GM21526 (cell line): ENCODE measurements around the gene HK2.
"Not testable (repeated sequence)": the region's sequence is repeated elsewhere in the genome, so short reads cannot be mapped to it uniquely, and the experiment has no call there.

Experiments
- ATAC-seq: cut with Tn5 transposase; IDR thresholded peaks from one replicate; pipeline ENCODE4 v1.9.1; 2021; ENCODE audit warnings: moderate library complexity; ENCODE audit not compliant: unreplicated experiment, low FRiP score

The HK2 gene

DNA sequence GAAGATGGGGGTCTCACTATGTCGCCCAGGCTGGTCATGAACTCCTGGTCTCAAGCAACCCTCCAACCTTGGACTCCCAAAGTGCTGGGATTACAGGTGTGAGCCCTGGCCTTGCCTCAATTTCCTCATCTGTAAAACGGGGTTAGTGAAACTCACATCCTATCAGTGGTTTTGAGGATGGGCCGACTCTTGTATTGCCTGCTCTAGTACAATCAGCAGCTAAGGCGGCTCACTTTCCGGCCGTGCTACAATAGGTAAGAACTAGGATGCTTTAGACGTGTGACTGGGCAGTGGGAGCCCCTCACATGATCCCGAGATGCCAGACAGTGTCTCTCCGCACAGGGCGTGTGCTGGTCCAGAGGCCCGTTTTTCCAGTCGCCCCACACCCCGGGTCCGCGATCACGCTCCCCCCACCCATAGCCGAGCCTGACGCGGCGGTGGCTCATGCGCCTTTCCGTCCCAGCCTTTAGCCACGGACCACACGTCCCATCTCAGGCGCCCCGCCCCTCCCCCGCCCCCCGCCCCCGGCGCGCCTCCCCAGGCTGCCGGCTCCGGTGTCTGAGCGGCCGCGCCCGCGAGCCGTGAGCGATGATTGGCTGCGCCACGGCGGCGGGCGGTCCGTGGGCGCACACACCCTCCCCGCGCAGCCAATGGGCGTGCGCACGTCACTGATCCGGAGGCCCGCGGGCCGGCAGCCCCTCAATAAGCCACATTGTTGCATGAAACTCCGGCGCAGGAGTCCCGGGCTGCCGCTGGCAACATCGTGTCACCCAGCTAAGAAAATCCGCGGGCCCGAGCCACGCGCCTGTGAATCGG is at the start of gene HK2:
Gene HK2 (plus strand): TSS at position 710 of the 816 bp plus-strand sequence. CDS start 454 bp downstream, outside the sequence.
- peak; percentile 85 for ATAC-seq

DNA sequence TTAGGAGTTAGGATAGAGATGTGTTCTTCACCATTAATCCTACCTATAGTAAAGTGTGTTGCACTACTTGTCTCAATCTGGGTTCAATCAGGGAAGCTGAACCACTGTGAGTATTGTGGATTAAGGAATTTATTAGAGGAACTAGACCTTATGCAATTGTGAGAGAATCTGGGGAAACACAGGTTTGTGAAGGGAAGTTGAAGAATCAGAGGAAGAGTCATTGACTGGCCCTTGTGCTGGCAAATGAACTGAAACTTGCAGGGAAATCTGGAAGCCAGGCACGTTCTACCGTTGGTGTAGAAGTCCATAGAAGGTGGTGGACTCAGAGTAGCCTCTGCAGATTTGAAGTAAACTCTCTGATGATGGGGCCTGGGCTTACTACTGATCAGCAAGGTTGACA is 44.7 kb upstream of the HK2 start:
- no peak for ATAC-seq

- no peak for ATAC-seq
These were observed 41.6 kb upstream of the HK2 start for GRCh38 chr2:74792282-74792681.

- ATAC-seq = not testable (repeated sequence)
These were observed 39.0 kb upstream of the HK2 start for GRCh38 chr2:74794878-74795277.

DNA sequence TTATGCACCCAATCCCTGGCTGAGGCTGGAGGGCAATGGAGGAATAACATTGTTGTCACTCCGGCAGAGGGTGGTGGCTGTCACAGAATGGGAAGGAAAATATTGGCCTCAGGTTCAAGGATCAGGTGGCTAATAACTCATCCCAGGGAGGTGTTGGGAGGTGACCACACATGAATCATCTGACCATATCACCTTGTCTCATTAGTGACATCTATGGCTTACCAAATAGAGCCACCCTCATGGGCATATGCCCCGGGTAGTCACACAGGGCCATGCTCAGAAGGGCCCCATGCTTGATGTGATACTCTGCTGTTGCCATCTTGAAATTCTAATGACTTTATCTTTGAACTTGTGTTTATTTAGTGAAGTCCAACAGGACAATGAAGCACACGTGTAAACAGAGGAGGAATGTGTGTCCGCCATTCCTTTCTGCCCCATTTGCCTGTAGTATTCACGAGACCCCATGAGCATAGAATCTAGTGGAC is 27.5 kb upstream of the HK2 start:
- ATAC-seq = no peak

GRCh38 chr2:74806920-74807319 is 27.0 kb upstream of the HK2 start:
- ATAC-seq = no peak

- ATAC-seq = no peak
These were observed 20.9 kb upstream of the HK2 start for GRCh38 chr2:74812787-74813590.

- no peak for ATAC-seq
These were observed 19.8 kb upstream of the HK2 start for GRCh38 chr2:74814102-74814501.

DNA sequence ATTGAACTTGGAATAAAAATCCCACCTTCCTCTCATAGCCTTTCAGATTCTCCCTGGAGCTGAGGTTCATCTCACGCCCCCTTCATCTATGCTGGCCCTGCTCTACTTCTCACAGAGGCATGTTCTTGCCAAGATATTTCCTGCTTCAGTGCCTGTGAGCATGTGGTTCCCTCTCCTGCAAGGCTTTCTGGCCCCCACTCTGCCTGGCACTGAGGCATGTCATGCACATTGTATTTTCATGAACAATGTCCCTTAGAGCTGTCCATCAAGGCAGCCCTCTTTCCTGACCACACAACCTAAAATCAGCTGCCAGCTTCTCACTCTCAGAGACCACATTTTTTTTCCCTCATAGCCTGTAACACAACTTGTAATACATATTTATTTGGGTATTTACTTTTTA is 18.0 kb upstream of the HK2 start:
- no peak for ATAC-seq

- ATAC-seq = no peak
These were observed 17.2 kb upstream of the HK2 start for GRCh38 chr2:74816540-74817303.

- ATAC-seq = no peak
These were observed 16.6 kb upstream of the HK2 start for GRCh38 chr2:74817304-74817675.

DNA sequence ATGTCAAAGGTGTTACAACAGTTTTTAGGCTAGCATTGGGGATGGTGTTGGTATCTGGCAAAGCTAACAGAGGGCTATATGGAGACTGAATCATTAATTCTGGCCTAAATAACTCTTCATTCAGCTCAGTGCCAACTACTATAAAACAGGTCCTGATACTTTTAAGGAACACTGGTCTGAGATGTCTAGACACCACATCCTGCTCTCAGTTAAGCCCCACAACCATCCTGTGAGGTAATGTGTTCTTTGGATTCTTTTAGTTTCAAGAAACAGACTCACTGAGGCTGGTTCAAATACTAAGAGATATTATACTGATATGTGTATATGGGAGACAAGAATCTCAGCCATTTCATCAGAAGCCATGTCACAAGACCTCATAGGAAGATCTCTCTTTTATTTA is 14.2 kb upstream of the HK2 start:
- no peak for ATAC-seq

DNA sequence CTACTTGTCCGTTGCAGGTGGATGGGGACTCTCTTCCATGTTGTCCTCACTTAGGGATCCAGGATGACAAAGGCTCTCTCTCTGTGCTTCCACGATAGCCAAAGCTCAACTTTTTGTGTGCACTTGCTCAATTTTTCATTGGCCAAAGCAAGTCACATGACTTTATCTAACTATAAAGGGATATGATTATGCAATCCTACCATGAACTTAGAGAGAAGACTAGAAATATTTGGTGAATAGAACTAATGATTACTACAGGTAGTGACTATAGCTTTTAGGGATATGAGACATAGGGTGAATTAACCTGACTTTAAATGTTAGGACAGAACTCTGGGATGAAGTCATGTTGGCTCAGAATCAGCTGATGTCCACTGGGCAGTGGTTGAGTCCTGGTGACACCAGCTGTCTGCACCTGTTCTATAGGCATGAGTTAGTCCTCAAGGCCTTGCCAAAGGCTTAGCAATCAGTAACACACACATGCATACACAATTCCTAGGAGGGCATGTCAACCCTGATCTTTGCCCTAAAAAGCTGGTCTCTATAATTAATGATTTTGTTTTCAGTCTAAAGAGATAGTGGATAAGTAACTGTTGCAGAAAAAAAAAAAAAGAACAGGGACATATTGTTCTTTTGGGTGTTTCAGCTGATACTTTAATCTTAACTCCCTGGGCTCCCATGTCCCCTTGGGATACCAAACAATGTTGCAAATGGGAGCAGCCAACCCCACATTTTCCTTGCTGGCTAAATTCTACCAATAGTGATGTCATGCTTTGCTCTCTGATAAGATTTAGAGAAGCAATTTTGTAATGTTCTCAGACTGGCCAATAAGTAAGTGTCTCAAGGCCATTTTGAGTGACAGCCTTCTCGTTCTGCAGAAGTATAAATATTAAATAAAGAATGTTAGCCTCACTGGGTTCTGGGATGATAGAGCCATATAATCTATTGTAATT is 12.5 kb upstream of the HK2 start:
- ATAC-seq = no peak

DNA sequence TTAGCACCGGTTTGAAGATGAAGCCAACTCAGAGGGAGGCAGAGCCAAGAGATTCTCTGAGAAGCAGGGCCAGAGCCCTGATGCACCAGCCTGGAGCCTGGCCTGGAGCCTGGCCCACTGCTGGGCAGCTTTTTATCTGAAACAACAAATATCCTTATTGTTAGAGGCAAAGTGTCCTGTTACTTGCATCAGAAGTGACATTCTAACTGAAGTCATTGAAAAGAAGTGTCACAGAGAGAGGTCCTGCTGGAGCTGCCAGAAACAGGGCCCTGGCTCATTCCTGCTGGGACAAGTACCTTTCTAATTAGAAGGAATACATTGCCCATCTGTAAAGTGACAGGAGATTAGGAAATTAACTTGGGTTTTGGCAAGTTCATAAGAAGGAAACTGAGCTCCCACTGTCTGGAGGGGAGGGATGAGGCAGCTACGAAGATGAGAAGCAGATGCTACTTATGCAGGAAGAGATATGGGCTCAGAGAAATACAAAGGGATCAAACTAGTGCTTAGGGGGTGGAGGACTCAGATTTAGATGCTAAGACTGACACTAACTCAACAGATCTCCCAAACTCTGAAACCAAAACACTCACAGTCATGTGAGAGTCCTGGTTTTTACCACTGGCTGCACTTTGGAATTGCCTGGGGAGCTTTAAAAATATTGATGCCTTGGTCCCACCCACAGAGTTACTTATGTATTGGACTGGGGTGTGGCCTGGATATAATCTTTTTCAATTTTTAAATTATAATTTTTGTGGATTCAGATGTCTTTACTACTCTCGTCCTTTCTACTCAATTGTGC is 11.0 kb upstream of the HK2 start:
- ATAC-seq = no peak

DNA sequence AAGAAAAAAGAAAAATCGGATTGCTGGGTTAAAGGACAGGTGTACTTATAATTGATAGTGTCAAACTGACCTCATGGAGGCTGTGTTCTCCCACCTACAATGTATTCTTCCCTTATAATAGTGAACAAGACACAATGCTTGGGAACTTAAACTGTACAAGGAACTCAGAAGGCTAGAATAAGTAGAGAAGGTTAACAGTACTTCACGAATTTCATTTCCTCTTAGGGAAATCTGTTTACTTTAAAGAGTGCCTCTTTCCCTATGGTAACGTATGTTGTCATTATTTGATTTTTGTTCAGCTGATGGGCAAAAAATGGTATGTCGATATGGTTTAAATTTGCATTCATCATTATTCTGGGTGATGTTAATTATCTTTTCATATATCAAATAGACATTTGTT is 9.2 kb upstream of the HK2 start:
- no peak for ATAC-seq

DNA sequence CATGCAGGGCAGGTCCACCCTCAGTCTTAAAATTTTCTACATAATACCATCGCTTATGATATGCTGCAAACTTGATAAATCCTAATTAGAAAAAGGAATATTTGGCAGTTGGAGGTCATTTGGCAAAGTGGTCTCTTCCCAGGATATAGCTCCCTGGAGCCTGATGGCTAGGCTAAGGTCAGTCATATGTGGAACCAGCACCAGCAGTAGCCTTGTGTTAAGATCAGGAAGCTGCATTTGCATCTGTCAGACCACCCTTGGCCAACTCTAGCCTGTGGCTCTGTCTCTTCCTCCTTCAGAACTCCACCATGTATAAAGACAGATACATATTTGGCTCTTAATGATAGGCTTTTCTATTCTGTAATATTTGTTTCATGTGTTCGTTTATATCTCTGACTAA is 5.4 kb upstream of the HK2 start:
- no peak for ATAC-seq

GRCh38 chr2:74831693-74832530 is 2.0 kb upstream of the HK2 start:
- ATAC-seq = no peak

DNA sequence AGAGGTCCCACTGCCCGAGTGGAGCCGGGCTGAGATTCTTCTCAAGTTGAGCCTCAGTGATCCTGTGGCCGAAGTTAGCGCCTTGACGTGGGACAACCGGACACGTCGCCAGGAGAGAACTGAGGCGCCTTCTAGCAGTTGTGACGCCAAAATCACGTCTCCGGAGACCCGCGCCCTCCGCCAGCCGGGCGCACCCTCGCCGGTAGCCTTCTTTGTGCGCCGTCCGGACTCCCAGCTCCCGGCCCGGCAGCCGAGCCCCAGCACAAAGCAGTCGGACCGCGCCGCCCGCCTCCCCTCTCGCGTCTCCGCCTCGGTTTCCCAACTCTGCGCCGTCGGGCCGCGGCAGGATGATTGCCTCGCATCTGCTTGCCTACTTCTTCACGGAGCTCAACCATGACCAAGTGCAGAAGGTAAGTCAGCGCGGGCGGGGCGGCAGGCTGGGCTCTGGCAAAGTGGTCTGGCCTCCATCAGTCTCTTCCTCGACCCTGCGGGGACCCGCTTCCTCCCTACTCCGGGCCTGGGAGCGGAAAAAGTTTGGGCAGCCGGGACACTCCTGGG is 386 bp downstream of the HK2 start:
- peak; percentile 9 for ATAC-seq
